IPS-15b (cell line): ENCODE data around the gene ENTPD5.
"Not testable (repeated sequence)": the region's sequence is repeated elsewhere in the genome, so short reads cannot be mapped to it uniquely, and the experiment has no call there.

ENCODE experiments used
- H3K27me3 ChIP-seq: one replicate; pipeline ENCODE4 v1.6.1; 2013; ENCODE audit warnings: low read length; ENCODE audit not compliant: control insufficient read depth, insufficient read depth
- H3K36me3 ChIP-seq: one replicate; pipeline ENCODE4 v1.6.1; 2013; ENCODE audit warnings: low read length; ENCODE audit not compliant: control insufficient read depth, insufficient read depth
- H3K4me1 ChIP-seq: one replicate; pipeline ENCODE4 v1.6.1; 2013; ENCODE audit warnings: mild to moderate bottlenecking, low read length; ENCODE audit not compliant: control insufficient read depth, insufficient read depth
- H3K4me3 ChIP-seq: one replicate; pipeline ENCODE4 v1.5.1; 2013; ENCODE audit warnings: low read depth, low read length
- H3K9ac ChIP-seq: one replicate; pipeline ENCODE4 v1.6.1; 2013; ENCODE audit warnings: low read depth, mild to moderate bottlenecking, low read length
- H3K9me3 ChIP-seq: one replicate; pipeline ENCODE4 v1.6.1; 2013; ENCODE audit warnings: mild to moderate bottlenecking, low read length; ENCODE audit not compliant: control insufficient read depth, insufficient read depth

Gene ENTPD5

GRCh38 chr14:74034572-74034971 is 15.5 kb upstream of the ENTPD5 start:
- H3K27me3 ChIP-seq = no peaks in the 10 kb centered on the region
- no peak overlapping the region for H3K9ac ChIP-seq
- H3K4me3 ChIP-seq = no peak overlapping the region
- no peaks in the 10 kb centered on the region for H3K4me1 ChIP-seq
- no peaks in the 10 kb centered on the region for H3K9me3 ChIP-seq
- H3K36me3 ChIP-seq = no peaks in the 10 kb centered on the region

- no peaks in the 10 kb centered on the region for H3K27me3 ChIP-seq
- H3K9ac ChIP-seq = no peak overlapping the region
- H3K36me3 ChIP-seq = no peaks in the 10 kb centered on the region
- no peaks in the 10 kb centered on the region for H3K4me1 ChIP-seq
- no peak overlapping the region for H3K4me3 ChIP-seq
- H3K9me3 ChIP-seq = no peaks in the 10 kb centered on the region
Measured at GRCh38 chr14:74029136-74029535, 10.0 kb upstream of the ENTPD5 start.

GRCh38 chr14:74022346-74022745 is 3.3 kb upstream of the ENTPD5 start:
- no peak overlapping the region for H3K9ac ChIP-seq
- H3K4me1 ChIP-seq = no peaks in the 10 kb centered on the region
- no peak overlapping the region for H3K4me3 ChIP-seq
- H3K27me3 ChIP-seq = no peaks in the 10 kb centered on the region
- no peaks in the 10 kb centered on the region for H3K36me3 ChIP-seq
- H3K9me3 ChIP-seq = no peaks in the 10 kb centered on the region

DNA sequence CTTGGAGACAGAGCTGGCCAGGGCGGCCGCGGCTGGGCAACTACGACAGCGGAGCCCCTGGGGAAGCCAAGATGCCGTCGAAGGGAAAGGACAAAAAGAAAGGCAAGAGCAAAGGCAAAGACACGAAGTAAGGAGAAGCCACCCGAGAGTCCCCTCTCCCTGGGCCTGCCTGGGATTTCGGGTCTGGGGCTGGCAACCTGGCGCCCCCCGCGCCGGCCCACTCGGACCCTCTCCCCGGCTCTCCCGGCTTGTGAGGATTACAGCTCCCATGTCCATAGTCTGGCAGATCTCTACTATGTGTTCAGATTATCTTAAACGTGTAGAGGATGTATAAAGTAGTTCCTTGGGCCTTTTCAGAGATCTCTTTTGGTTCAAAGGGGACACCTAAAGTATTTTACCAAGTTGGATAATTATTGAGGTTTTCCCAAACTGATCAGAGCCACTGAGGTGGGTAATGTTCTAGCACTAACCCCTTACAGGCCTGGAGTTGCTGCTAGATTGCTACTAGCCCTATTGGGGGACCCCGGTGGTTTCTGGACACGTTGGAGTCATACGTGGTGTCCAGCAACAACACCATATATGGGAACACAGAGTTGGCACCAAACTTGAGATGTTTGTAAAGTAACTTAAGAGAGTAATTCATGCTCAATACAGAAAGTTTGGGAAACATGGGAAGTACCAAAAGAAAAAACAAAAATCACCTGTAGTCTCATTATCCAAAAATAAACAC is 485 bp upstream of the ENTPD5 start:
- Histone ChIP-seq H3K4me3 (peak overlapping the region; percentile 92), H3K9ac (no peak overlapping the region), H3K9me3 (no peaks in the 10 kb centered on the region), H3K36me3 (peaks cover 1% of the 10 kb centered on the region), H3K4me1 (no peaks in the 10 kb centered on the region), H3K27me3 (no peaks in the 10 kb centered on the region)

DNA sequence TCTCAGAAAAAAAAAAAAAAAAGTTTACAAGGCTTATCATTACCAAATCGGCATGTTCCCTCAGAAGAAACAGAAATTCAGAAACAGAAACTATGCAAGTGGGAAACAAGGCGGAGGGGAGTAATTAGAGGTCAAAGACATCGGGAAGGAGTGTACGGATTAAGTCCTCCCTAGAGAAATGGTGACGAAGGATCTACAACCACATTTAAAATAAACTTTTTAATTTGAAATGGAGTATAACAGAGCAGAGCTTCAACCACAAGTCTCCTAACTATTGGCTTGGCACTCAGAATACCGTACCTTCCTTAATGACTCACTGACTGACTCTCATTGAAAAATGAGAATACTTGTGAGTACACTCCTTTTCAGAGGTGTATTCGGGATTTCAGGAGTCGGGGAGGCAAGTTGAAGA is 908 bp downstream of the ENTPD5 start:
- Histone ChIP-seq H3K4me3 (peak overlapping the region; percentile 92), H3K4me1 (no peaks in the 10 kb centered on the region), H3K9ac (peak overlapping the region; percentile 70), H3K27me3 (no peaks in the 10 kb centered on the region), H3K36me3 (peaks cover 2% of the 10 kb centered on the region), H3K9me3 (no peaks in the 10 kb centered on the region)

DNA sequence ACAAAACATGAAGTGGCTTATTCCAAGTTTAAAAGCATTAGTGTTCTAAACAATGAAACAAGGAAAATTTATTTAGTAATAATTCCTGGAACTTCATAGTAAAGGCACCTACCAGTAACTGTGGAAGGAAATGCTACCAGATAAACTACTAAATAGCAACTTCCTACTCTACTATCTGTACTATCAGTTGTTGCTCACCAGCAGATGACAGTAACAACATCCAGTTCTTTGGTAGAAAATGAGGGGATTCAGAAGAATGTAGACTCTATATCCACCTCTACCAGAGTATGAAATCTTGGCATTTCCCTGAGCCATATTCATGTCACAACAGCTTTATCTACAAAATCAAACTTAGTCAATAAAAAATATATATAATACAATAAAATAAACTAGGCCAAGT is 3.1 kb downstream of the ENTPD5 start:
- Histone ChIP-seq H3K4me1 (no peaks in the 10 kb centered on the region), H3K9ac (no peak overlapping the region), H3K9me3 (no peaks in the 10 kb centered on the region), H3K27me3 (no peaks in the 10 kb centered on the region), H3K4me3 (no peak overlapping the region), H3K36me3 (peaks cover 2% of the 10 kb centered on the region)

DNA sequence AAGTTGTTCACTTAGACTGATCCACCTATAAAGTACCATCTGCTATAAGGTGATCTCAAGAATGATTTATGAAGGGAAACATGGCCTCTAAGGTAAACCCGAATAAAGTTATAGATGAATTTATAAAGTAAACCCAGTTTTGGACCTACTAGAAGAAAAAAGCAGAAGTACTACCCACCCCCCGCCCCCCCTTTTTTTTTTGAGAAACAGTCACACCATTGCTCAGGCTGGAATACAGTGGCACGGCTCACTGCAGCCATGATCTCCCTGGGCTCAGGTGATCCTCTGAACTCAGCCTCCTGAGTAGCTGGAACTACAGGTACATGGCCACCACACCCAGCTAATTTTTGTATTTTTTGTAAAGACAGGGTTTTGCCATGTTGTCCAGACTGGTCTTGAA is 3.9 kb downstream of the ENTPD5 start:
- Histone ChIP-seq H3K9ac (no peak overlapping the region), H3K27me3 (no peaks in the 10 kb centered on the region), H3K36me3 (peaks cover 2% of the 10 kb centered on the region), H3K4me1 (no peaks in the 10 kb centered on the region), H3K9me3 (no peaks in the 10 kb centered on the region), H3K4me3 (no peak overlapping the region)

GRCh38 chr14:74014299-74014698 is 4.8 kb downstream of the ENTPD5 start:
- Histone ChIP-seq H3K4me1 (no peaks in the 10 kb centered on the region), H3K9ac (no peak overlapping the region), H3K36me3 (peaks cover 2% of the 10 kb centered on the region), H3K9me3 (no peaks in the 10 kb centered on the region), H3K4me3 (no peak overlapping the region), H3K27me3 (no peaks in the 10 kb centered on the region)

DNA sequence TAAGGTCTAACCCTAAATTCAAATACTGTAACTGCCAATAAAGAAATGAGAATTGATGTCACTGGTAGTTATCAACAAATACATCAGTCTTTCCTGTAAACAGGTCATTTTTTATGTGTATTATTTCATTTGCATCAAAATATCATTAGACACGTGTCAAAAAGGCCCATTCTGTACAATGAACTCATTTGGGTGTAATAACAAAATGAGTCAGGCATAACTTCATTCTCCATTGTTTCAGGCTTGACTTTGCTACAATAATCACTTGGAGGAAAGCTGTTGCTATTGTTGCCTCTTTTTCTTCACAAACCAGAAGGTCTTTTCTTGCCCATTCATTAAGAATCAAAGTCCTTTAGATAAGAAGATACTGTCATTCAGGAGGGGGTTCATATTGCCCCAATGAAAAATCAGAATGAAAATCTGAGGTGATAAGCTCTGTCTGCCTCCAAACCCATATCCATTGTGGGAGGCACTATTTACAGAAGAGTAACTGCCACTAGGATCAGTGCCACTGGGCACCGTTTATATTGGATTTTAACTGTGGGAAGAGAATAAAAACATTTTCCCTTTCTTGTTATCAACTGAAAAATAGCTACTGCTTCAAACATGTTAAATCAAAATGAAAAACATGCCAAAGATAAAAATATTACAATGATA is 10.1 kb downstream of the ENTPD5 start:
- Histone ChIP-seq H3K4me1 (no peaks in the 10 kb centered on the region), H3K36me3 (no peaks in the 10 kb centered on the region), H3K27me3 (no peaks in the 10 kb centered on the region), H3K9ac (no peak overlapping the region), H3K4me3 (no peak overlapping the region), H3K9me3 (no peaks in the 10 kb centered on the region)

- H3K27me3 ChIP-seq, H3K4me3 ChIP-seq, H3K9ac ChIP-seq, H3K36me3 ChIP-seq, H3K4me1 ChIP-seq, H3K9me3 ChIP-seq: not testable (repeated sequence)
Measured at GRCh38 chr14:74005664-74006063, 13.4 kb downstream of the ENTPD5 start.

DNA sequence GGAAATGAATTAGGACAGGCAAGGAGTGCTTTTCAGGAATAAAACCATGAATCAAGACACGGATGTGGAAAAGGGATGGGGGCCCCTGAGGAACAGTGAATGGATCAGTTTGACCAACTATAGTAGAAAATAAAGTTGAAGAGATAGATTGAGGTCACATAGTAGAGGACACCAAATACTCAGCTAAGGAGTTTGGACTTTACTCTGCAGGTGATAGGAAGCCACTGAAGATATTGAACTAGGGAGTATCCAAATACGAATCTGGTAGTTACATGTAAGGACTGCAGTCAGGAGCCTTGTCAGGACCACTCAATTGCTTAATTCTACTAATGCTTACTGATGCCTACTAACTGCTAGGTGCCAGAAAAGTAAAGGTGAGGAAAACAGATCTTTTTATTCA is 20.4 kb downstream of the ENTPD5 start:
- Histone ChIP-seq H3K27me3 (no peaks in the 10 kb centered on the region), H3K9ac (no peak overlapping the region), H3K4me3 (no peak overlapping the region), H3K36me3 (peaks cover 2% of the 10 kb centered on the region), H3K9me3 (no peaks in the 10 kb centered on the region), H3K4me1 (no peaks in the 10 kb centered on the region)

GRCh38 chr14:73997944-73998447 is 21.1 kb downstream of the ENTPD5 start:
- Histone ChIP-seq H3K27me3 (no peaks in the 10 kb centered on the region), H3K9ac (no peak overlapping the region), H3K36me3 (no peaks in the 10 kb centered on the region), H3K4me3 (no peak overlapping the region), H3K4me1 (no peaks in the 10 kb centered on the region), H3K9me3 (no peaks in the 10 kb centered on the region)
